ENCODE results near the gene MT1A. TPM values are rescaled to one million over a fixed set of nuclear protein-coding genes. Genes with fewer than 3 reads are reported as not detected.
"Not testable (repeated sequence)": the region's sequence is repeated elsewhere in the genome, so short reads cannot be mapped to it uniquely, and the experiment has no call there.

MT1A gene
- total RNA-seq, 1 experiment from 2014 or later: 52.1 TPM

- intact Hi-C loops (cut with micrococcal nuclease; ENCODE audit: unreplicated experiment) (no loop called here), in situ Hi-C loops (cut with HindIII; ENCODE audit: low pct_unique_long_range_greater_than_20kb, low sequenced_read_pairs) (no loop called here)
- H3K36me3 ChIP-seq (ENCODE audit: control insufficient read depth, insufficient read depth, low read length): no peaks in the 10 kb centered on the region
- no peaks in the 10 kb centered on the region for H3K9me3 ChIP-seq (ENCODE audit: control insufficient read depth, insufficient read depth, low read depth, low read length)
- H3K27me3 ChIP-seq (ENCODE audit: control insufficient read depth, insufficient read depth, low read length): no peaks in the 10 kb centered on the region
- peak overlapping the region; percentile 51 to 76 for H3K4me3 ChIP-seq (ENCODE audit: low read depth in 2 of 2, low read length in 2 of 2)
- H3K27ac ChIP-seq (ENCODE audit: low read length): peak overlapping the region; percentile 93
- no peak for TF ChIP-seq SIN3A (IDR thresholded peaks at IDR 0.05; ENCODE audit: borderline replicate concordance, insufficient read depth, low read depth, low read length)
- TF ChIP-seq, protein P1, sequence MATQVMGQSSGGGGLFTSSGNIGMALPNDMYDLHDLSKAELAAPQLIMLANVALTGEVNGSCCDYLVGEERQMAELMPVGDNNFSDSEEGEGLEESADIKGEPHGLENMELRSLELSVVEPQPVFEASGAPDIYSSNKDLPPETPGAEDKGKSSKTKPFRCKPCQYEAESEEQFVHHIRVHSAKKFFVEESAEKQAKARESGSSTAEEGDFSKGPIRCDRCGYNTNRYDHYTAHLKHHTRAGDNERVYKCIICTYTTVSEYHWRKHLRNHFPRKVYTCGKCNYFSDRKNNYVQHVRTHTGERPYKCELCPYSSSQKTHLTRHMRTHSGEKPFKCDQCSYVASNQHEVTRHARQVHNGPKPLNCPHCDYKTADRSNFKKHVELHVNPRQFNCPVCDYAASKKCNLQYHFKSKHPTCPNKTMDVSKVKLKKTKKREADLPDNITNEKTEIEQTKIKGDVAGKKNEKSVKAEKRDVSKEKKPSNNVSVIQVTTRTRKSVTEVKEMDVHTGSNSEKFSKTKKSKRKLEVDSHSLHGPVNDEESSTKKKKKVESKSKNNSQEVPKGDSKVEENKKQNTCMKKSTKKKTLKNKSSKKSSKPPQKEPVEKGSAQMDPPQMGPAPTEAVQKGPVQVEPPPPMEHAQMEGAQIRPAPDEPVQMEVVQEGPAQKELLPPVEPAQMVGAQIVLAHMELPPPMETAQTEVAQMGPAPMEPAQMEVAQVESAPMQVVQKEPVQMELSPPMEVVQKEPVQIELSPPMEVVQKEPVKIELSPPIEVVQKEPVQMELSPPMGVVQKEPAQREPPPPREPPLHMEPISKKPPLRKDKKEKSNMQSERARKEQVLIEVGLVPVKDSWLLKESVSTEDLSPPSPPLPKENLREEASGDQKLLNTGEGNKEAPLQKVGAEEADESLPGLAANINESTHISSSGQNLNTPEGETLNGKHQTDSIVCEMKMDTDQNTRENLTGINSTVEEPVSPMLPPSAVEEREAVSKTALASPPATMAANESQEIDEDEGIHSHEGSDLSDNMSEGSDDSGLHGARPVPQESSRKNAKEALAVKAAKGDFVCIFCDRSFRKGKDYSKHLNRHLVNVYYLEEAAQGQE (IDR thresholded peaks at IDR 0.05; ENCODE audit: insufficient read depth in 1 of 2, low read depth in 2 of 2, low read length in 1 of 2): no peak
- no peak for TF ChIP-seq POLR2AphosphoS5 (IDR thresholded peaks at IDR 0.05; ENCODE audit: low read depth, low read length)
- TF ChIP-seq TCF7L2 (IDR thresholded peaks at IDR 0.05; ENCODE audit: low read depth, low read length): no peak
- TF ChIP-seq CTCF (IDR thresholded peaks at IDR 0.05): no peak
- H3K4me1 ChIP-seq (ENCODE audit: control insufficient read depth, insufficient read depth, low read length): peaks cover 37% of the 10 kb centered on the region
- no peak for DNase-seq (ENCODE audit: low read depth, low spot score)
- ChIA-PET POLR2A (interaction anchor here (1.1 kb wide), 1 partner anchor 12 kb away, joined by 3 read pairs; no protein-coding TSS in a partner anchor), CTCF (interaction anchor here (0.6 kb wide), 1 partner anchor 349 kb away, joined by 5 read pairs; no protein-coding TSS in a partner anchor)
- ATAC-seq: no peak
- BruUV-seq (replicated peaks): TSS peak; percentile 95
These were observed 20.3 kb upstream of the MT1A start for GRCh38 chr16:56618138-56618537.

- H3K4me3 ChIP-seq (ENCODE audit: low read depth in 2 of 2, low read length in 2 of 2): no peak overlapping the region
- no peaks in the 10 kb centered on the region for H3K36me3 ChIP-seq (ENCODE audit: control insufficient read depth, insufficient read depth, low read length)
- no peak for DNase-seq (ENCODE audit: low read depth, low spot score)
- H3K27ac ChIP-seq (ENCODE audit: low read length): no peak overlapping the region
- no TSS peak for BruUV-seq (replicated peaks)
- ChIA-PET POLR2A (interaction anchor here (1.0 kb wide), 1 partner anchor 12 kb away, joined by 4 read pairs; the partner anchor contains the start of gene MT2A), CTCF (no interaction called here)
- intact Hi-C loops (cut with micrococcal nuclease; ENCODE audit: unreplicated experiment): no loop called here
- no peaks in the 10 kb centered on the region for H3K27me3 ChIP-seq (ENCODE audit: control insufficient read depth, insufficient read depth, low read length)
- no peaks in the 10 kb centered on the region for H3K9me3 ChIP-seq (ENCODE audit: control insufficient read depth, insufficient read depth, low read depth, low read length)
- ATAC-seq: no peak
- in situ Hi-C loops (cut with HindIII; ENCODE audit: low pct_unique_long_range_greater_than_20kb, low sequenced_read_pairs): no loop called here
- no peak for TF ChIP-seq CTCF (IDR thresholded peaks at IDR 0.05)
- TF ChIP-seq TCF7L2 (IDR thresholded peaks at IDR 0.05; ENCODE audit: low read depth, low read length): no peak
- TF ChIP-seq, protein P1 (IDR thresholded peaks at IDR 0.05; ENCODE audit: insufficient read depth in 1 of 2, low read depth in 2 of 2, low read length in 1 of 2): no peak
- no peak for TF ChIP-seq SIN3A (IDR thresholded peaks at IDR 0.05; ENCODE audit: borderline replicate concordance, insufficient read depth, low read depth, low read length)
- no peak for TF ChIP-seq POLR2AphosphoS5 (IDR thresholded peaks at IDR 0.05; ENCODE audit: low read depth, low read length)
- peaks cover 20% of the 10 kb centered on the region for H3K4me1 ChIP-seq (ENCODE audit: control insufficient read depth, insufficient read depth, low read length)
These were observed 18.0 kb upstream of the MT1A start for GRCh38 chr16:56620339-56620897.

GRCh38 chr16:56621665-56622445 lies 16.6 kb upstream of the MT1A start:
- H3K27me3 ChIP-seq (ENCODE audit: control insufficient read depth, insufficient read depth, low read length); H3K36me3 ChIP-seq (ENCODE audit: control insufficient read depth, insufficient read depth, low read length); in situ Hi-C loops (cut with HindIII; ENCODE audit: low pct_unique_long_range_greater_than_20kb, low sequenced_read_pairs); DNase-seq (ENCODE audit: low read depth, low spot score); H3K4me3 ChIP-seq (ENCODE audit: low read depth in 2 of 2, low read length in 2 of 2); CTCF ChIA-PET; intact Hi-C loops (cut with micrococcal nuclease; ENCODE audit: unreplicated experiment); ATAC-seq; H3K9me3 ChIP-seq (ENCODE audit: control insufficient read depth, insufficient read depth, low read depth, low read length); BruUV-seq (replicated peaks); POLR2A ChIA-PET: not testable (repeated sequence)
- Histone ChIP-seq H3K27ac (ENCODE audit: low read length) (peak overlapping the region; percentile 68), H3K4me1 (ENCODE audit: control insufficient read depth, insufficient read depth, low read length) (peaks cover 12% of the 10 kb centered on the region)
